Loucy (cell line): ENCODE measurements around the gene UBE2J2.

Source experiments
- H2AFZ ChIP-seq: fragments of 200-600 bp; sonication (generic); 2 replicates; pipeline ENCODE4 v1.6.0; 2016; ENCODE audit warnings: antibody characterized with exemption, mild to moderate bottlenecking, low read length, moderate library complexity
- H3F3A ChIP-seq: fragments of 200-600 bp; 2 replicates; pipeline ENCODE4 v1.6.0; 2016; ENCODE audit warnings: antibody characterized with exemption, low read depth, mild to moderate bottlenecking
- H3K27me3 ChIP-seq: fragments of 200-600 bp; sonication (generic); 2 replicates; pipeline ENCODE4 v1.6.1; 2014; ENCODE audit warnings: low read length, mild to moderate bottlenecking; ENCODE audit not compliant: insufficient read depth, poor library complexity, severe bottlenecking
- H3K36me3 ChIP-seq: fragments of 200-600 bp; sonication (generic); 2 replicates; pipeline ENCODE4 v1.6.1; 2016; ENCODE audit warnings: low read length; ENCODE audit not compliant: insufficient read depth
- H3K4me1 ChIP-seq: fragments of 200-600 bp; sonication (generic); 2 replicates; pipeline ENCODE4 v1.5.1; 2014; ENCODE audit warnings: low read length, mild to moderate bottlenecking; ENCODE audit not compliant: insufficient read depth, poor library complexity, severe bottlenecking
- H3K4me2 ChIP-seq: fragments of 200-600 bp; sonication (generic); 2 replicates; pipeline ENCODE4 v1.6.0; 2014; ENCODE audit warnings: antibody characterized with exemption, low read length, low read depth, mild to moderate bottlenecking; ENCODE audit not compliant: poor library complexity, severe bottlenecking
- H3K4me3 ChIP-seq: fragments of 200-600 bp; sonication (generic); 2 replicates; pipeline ENCODE4 v1.5.1; 2014; ENCODE audit warnings: low read length, mild to moderate bottlenecking, mixed read lengths; ENCODE audit not compliant: poor library complexity, severe bottlenecking
- H3K79me2 ChIP-seq: fragments of 200-600 bp; sonication (generic); 2 replicates; pipeline ENCODE4 v1.6.1; 2014; ENCODE audit warnings: low read length; ENCODE audit not compliant: insufficient read depth
- H3K9ac ChIP-seq: fragments of 200-600 bp; sonication (generic); 2 replicates; pipeline ENCODE4 v1.6.0; 2014; ENCODE audit warnings: mild to moderate bottlenecking, low read depth, low read length, moderate library complexity; ENCODE audit not compliant: poor library complexity, severe bottlenecking
- H3K9me2 ChIP-seq: fragments of 200-600 bp; sonication (generic); replicated peaks from 2 replicates; pipeline ENCODE4 v1.6.1; 2016; ENCODE audit warnings: low read depth, low read length, mixed read lengths
- H3K9me3 ChIP-seq: fragments of 200-600 bp; sonication (generic); 2 replicates; pipeline ENCODE4 v1.6.1; 2014; ENCODE audit warnings: mild to moderate bottlenecking, antibody characterized with exemption, low read length, low read depth; ENCODE audit not compliant: insufficient read depth
- H4K20me1 ChIP-seq: fragments of 200-600 bp; sonication (generic); 2 replicates; pipeline ENCODE4 v1.6.0; 2014; ENCODE audit warnings: antibody characterized with exemption, low read length, mild to moderate bottlenecking; ENCODE audit not compliant: insufficient read depth, poor library complexity, severe bottlenecking
- CTCF ChIP-seq: fragments of 200-600 bp; sonication (generic); conservative IDR thresholded peaks from 2 replicates; pipeline ENCODE4 v1.5.1; 2014; ENCODE audit warnings: mild to moderate bottlenecking, antibody characterized with exemption, low read length
- EZH2phosphoT487 ChIP-seq: fragments of 200-600 bp; IDR thresholded peaks from 2 replicates; pipeline ENCODE4 v1.6.1; 2018; ENCODE audit warnings: antibody characterized with exemption, mild to moderate bottlenecking, moderate library complexity, borderline replicate concordance

Gene UBE2J2

GRCh38 chr1:1315435-1315954 lies 41.8 kb upstream of the UBE2J2 start:
- peaks cover 22% of the 10 kb centered on the region for H4K20me1 ChIP-seq
- H3K4me3 ChIP-seq = no peak overlapping the region
- H3K9me3 ChIP-seq = no peaks in the 10 kb centered on the region
- H3K27me3 ChIP-seq = no peaks in the 10 kb centered on the region
- no peak overlapping the region for H3K9ac ChIP-seq
- no peak overlapping the region for H2AFZ ChIP-seq
- no peak overlapping the region for H3K4me2 ChIP-seq
- no peaks in the 10 kb centered on the region for H3K9me2 ChIP-seq
- no peak for TF ChIP-seq CTCF
- no peak for TF ChIP-seq EZH2phosphoT487
- H3F3A ChIP-seq = no peaks in the 10 kb centered on the region
- peaks cover 40% of the 10 kb centered on the region; the same call in 1 of the 2 replicates for H3K36me3 ChIP-seq
- H3K4me1 ChIP-seq = peaks cover 7% of the 10 kb centered on the region
- peaks cover 30% of the 10 kb centered on the region; the same call in 1 of the 2 replicates for H3K79me2 ChIP-seq

- Histone ChIP-seq H3K9me2 (no peaks in the 10 kb centered on the region), H3K9me3 (no peaks in the 10 kb centered on the region), H3K4me2 (no peak overlapping the region), H3K79me2 (peaks cover 29% of the 10 kb centered on the region; the same call in 1 of the 2 replicates), H3K4me1 (peaks cover 5% of the 10 kb centered on the region), H3K4me3 (no peak overlapping the region), H3F3A (no peaks in the 10 kb centered on the region), H3K9ac (no peak overlapping the region), H4K20me1 (peaks cover 18% of the 10 kb centered on the region), H3K27me3 (no peaks in the 10 kb centered on the region), H3K36me3 (peaks cover 40% of the 10 kb centered on the region; the same call in 1 of the 2 replicates), H2AFZ (no peak overlapping the region)
- TF ChIP-seq CTCF = no peak
- no peak for TF ChIP-seq EZH2phosphoT487
Measured at GRCh38 chr1:1314678-1315335, 41.2 kb upstream of the UBE2J2 start.

GRCh38 chr1:1314237-1314586 lies 40.6 kb upstream of the UBE2J2 start:
- Histone ChIP-seq H3K4me2 (no peak overlapping the region), H3K36me3 (peaks cover 40% of the 10 kb centered on the region; the same call in 1 of the 2 replicates)

More at GRCh38 chr1:1314237-1314586, 40.6 kb upstream of the UBE2J2 start:
- Histone ChIP-seq H3K27me3 (no peaks in the 10 kb centered on the region), H3K4me3 (no peak overlapping the region), H4K20me1 (peaks cover 23% of the 10 kb centered on the region), H3K9me2 (no peaks in the 10 kb centered on the region), H3K9me3 (no peaks in the 10 kb centered on the region), H3K9ac (no peak overlapping the region), H2AFZ (no peak overlapping the region), H3F3A (no peaks in the 10 kb centered on the region), H3K4me1 (peaks cover 8% of the 10 kb centered on the region), H3K79me2 (peaks cover 29% of the 10 kb centered on the region; the same call in 1 of the 2 replicates)
- TF ChIP-seq EZH2phosphoT487 = no peak
- TF ChIP-seq CTCF = no peak
